ENCODE measurements around the gene FHL2.
"Not testable (repeated sequence)": the region's sequence is repeated elsewhere in the genome, so short reads cannot be mapped to it uniquely, and the experiment has no call there.

The FHL2 gene

GRCh38 chr2:105336786-105337121, 62.1 kb downstream of the FHL2 start:
- no peak for DNase-seq

- DNase-seq, result no peak
Observed at GRCh38 chr2:105335469-105335868, 63.4 kb downstream of the FHL2 start.

- DNase-seq, result no peak
Observed at GRCh38 chr2:105334211-105334610, 64.6 kb downstream of the FHL2 start.

GRCh38 chr2:105330681-105331375, 68.0 kb downstream of the FHL2 start:
- peak; percentile 37 for DNase-seq

GRCh38 chr2:105329561-105330495, 69.0 kb downstream of the FHL2 start, which contains the start of gene TGFBRAP1:
TGFBRAP1 (minus strand) TSS chr2:105329735; CDS start chr2:105308301, 21,434 bp downstream.
- DNase-seq, result peak; percentile 64

- peak; percentile 33 for DNase-seq
Observed at GRCh38 chr2:105329197-105329554, 69.7 kb downstream of the FHL2 start.

- peak; percentile 38 for DNase-seq
Observed at GRCh38 chr2:105328281-105329196, 70.3 kb downstream of the FHL2 start.

GRCh38 chr2:105327690-105328089, 71.2 kb downstream of the FHL2 start:
- DNase-seq, result no peak

GRCh38 chr2:105327271-105327670, 71.6 kb downstream of the FHL2 start:
- not testable (repeated sequence) for DNase-seq

GRCh38 chr2:105325389-105325963, 73.4 kb downstream of the FHL2 start:
- no peak for DNase-seq

GRCh38 chr2:105324732-105325131, 74.1 kb downstream of the FHL2 start:
- DNase-seq, result no peak

- DNase-seq, result no peak
Observed at GRCh38 chr2:105324101-105324500, 74.8 kb downstream of the FHL2 start.

- no peak for DNase-seq
Observed at GRCh38 chr2:105323111-105323510, 75.7 kb downstream of the FHL2 start.

- no peak for DNase-seq
Observed at GRCh38 chr2:105321875-105322646, 76.8 kb downstream of the FHL2 start.

- DNase-seq, result no peak
Observed at GRCh38 chr2:105320651-105321215, 78.1 kb downstream of the FHL2 start.

- DNase-seq, result no peak
Observed at GRCh38 chr2:105317937-105318336, 80.9 kb downstream of the FHL2 start.

- DNase-seq, result no peak
Observed at GRCh38 chr2:105315314-105315713, 83.5 kb downstream of the FHL2 start.

GRCh38 chr2:105313877-105314276, 85.0 kb downstream of the FHL2 start:
- no peak for DNase-seq
